GM12873 (cell line): ENCODE results near the gene DGCR8.

Experiments used
- TF ChIP-seq, protein P1 (sequence below): IDR thresholded peaks from 2 replicates; pipeline ENCODE4 v1.5.1; 2012; ENCODE audit warnings: low read depth, mild to moderate bottlenecking, moderate library complexity, low read length, control low read depth; ENCODE audit not compliant: insufficient read depth; ENCODE audit errors: missing control alignments

The DGCR8 gene

DNA sequence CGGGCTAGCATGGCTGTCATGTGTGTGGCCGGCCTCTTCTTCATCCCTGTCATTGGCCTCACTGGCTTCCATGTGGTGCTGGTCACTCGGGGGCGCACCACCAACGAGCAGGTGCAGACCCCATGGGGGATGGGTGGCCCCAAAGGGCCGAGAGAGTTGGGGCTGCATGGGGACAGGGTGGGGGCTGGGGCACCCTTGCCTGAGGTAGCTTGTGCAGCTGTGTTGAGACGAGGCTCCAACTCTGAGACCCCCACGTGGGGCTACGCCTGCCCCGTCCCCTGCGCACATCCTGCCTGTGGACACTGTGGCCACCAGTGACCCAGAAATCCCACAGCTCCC, 60.0 kb downstream of the DGCR8 start:
- TF ChIP-seq, protein P1, sequence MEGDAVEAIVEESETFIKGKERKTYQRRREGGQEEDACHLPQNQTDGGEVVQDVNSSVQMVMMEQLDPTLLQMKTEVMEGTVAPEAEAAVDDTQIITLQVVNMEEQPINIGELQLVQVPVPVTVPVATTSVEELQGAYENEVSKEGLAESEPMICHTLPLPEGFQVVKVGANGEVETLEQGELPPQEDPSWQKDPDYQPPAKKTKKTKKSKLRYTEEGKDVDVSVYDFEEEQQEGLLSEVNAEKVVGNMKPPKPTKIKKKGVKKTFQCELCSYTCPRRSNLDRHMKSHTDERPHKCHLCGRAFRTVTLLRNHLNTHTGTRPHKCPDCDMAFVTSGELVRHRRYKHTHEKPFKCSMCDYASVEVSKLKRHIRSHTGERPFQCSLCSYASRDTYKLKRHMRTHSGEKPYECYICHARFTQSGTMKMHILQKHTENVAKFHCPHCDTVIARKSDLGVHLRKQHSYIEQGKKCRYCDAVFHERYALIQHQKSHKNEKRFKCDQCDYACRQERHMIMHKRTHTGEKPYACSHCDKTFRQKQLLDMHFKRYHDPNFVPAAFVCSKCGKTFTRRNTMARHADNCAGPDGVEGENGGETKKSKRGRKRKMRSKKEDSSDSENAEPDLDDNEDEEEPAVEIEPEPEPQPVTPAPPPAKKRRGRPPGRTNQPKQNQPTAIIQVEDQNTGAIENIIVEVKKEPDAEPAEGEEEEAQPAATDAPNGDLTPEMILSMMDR: no peak

DNA sequence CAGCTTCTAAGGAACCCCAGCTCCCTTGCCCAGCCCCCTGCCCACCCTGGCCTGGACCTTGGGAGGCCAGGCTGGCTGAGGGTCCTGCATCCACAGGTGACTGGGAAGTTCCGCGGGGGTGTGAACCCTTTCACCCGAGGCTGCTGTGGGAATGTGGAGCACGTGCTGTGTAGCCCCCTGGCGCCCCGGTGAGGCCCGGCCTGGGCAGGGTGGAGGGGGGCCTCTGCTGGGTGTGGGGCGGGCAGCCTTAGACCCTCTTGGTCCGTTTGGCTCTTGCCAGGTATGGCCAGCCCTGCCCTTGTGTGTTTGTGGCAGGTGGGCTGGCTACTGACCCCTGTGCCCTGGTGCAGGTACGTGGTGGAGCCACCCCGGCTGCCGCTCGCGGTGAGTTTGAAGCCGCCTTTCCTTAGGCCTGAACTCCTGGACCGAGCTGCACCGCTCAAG, 60.5 kb downstream of the DGCR8 start:
- TF ChIP-seq, protein P1: no peak

DNA sequence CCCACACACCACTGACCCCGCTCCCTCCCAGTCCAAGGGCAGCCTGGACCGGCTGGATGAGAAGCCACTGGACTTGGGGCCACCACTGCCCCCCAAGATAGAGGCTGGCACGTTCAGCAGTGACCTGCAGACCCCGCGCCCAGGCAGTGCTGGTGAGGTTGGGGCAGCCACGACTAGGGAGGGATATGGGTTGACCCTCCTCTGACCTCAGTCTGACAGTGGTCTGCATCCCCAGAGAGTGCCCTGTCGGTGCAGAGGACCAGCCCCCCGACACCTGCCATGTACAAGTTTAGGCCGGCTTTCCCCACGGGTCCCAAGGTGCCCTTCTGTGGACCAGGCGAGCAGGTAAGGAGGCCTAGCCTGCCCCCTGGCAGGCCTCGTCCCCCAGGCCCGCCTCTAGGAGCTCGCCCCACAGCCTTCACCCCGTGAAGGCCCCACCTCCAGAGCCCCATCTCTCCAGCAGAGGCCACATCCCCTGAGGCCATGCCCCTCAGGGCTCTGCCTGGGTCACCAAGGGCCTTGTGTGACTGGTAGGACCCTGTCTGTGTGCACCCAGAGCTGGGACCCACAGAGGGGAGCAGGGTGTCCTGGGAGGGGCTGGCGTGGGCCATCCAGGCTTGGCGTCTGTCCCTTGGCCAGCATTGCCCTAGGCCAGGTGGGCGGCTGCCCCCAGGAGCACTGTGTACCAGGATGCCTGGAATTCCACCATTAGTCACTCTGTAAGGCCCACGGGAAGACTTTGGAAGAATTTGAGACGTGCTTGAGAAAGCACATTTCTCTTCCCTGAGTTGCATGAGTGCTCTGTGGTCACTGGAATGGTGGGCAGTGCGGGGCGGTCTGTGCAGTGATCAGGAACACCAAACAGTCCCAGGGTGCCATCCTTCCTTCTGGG, 61.4 kb downstream of the DGCR8 start:
- TF ChIP-seq, protein P1: no peak

DNA sequence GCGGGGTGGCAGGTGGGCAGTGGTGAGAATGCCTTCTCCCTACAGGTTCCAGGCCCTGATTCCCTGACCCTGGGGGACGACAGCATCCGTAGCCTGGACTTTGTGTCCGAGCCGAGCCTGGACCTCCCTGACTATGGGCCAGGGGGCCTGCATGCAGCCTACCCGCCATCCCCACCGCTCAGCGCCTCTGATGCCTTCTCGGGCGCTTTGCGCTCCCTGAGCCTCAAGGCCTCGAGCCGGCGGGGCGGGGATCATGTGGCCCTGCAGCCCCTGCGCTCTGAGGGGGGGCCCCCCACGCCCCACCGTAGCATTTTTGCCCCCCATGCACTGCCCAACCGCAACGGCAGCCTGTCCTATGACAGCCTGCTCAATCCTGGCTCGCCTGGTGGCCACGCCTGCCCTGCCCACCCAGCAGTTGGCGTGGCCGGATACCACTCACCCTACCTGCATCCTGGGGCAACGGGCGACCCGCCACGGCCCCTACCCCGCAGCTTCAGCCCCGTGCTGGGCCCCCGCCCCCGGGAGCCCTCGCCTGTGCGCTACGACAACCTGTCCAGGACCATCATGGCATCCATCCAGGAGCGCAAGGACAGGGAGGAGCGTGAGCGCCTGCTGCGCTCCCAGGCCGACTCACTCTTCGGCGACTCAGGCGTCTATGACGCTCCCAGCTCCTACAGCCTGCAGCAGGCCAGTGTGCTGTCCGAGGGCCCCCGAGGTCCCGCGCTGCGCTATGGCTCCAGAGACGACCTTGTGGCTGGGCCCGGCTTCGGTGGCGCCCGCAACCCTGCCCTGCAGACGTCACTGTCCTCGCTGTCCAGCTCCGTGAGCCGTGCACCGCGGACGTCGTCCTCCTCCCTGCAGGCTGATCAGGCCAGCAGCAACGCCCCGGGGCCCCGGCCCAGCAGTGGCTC, 62.9 kb downstream of the DGCR8 start:
- TF ChIP-seq, protein P1: no peak

DNA sequence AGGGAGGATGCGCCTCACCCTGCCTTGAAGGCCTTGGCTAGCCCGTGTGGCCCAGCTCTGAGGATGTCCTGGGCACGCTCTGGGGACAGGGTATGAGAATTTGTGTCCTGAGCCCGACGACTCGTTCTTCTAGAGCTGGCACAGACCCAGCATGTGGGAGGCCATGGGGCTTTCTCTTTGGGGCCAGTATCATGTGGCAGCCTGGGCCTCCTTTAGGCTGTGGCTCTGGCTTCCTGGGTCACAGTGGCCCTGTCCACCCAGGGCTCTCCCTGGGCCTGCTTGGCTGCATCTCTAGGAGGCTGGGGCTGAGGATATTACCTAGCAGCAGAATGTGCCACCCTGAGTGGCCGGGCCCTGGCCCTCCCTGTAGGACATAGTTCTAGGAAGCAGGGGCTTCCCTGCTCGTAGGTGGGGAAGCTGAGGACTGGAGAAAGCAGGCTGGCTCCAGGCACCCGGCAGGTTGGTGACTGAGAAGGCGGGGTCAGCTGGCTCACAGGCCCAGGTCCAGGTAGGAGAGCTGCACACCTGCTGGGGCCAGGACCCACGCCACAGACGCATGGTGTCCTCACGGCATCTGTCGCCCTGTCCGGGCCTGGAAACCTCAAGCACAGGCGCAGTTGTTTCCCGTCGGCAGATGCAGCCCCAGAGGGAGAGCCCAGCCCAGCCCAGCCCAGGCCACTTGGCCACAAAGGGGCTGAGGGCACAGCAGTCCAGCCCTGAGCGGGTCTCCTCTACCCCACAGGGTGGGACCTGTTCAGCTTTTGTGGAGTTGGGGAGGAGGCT, 64.0 kb downstream of the DGCR8 start:
- TF ChIP-seq, protein P1: no peak

DNA sequence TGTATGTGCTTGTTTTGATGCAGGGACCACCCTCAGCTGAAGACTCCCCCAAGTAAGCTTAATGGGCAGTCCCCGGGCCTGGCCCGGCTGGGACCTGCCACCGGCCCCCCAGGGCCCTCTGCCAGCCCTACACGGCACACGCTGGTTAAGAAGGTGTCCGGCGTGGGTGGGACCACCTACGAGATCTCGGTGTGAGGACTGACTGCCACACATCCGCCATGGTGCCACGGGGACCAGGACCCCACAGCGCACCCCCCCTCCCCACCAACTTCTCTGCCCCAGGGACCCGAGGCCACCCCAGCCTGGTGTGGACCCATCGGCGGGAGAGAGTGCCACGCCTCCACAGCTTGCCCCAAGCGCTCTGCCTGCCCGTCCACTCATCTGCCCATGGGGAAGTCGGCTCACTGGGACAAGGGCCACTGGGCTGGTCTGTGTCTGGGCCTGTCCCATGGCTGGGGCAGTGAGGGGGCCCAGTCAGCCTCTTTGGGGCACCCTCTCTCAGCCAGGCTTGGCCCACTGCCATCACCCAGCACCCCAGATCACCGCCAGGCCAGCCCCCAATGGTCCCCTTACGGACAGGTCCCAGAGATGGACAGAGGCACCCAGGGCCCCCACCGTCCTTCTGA, 65.3 kb downstream of the DGCR8 start:
- TF ChIP-seq, protein P1: no peak

DNA sequence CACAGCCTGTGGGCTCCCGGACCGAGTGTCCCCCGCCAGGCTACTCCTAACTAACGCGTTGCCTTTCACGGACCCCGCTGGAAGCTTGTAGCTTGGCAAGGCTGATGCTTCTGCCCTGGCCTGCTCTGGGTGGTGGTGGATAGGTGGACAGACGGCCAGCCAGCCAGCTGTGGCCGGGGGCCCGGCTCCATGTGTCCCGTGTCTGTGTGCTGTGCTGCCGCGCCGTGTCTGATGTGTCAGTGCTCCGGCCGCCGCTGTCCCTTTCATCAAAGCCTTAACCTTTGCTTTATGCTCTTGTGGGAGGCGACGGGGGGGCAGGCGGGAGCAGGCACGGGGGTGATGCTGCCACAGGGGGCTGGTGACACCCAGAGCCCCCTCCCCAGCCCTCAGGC, 65.8 kb downstream of the DGCR8 start:
- TF ChIP-seq, protein P1: no peak
